Liver (tissue), 9 donors: ENCODE measurements around the gene GOLGA8R. TPM values are rescaled to one million over a fixed set of nuclear protein-coding genes. Genes with fewer than 3 reads are reported as not detected.
"Not testable (repeated sequence)": the region's sequence is repeated elsewhere in the genome, so short reads cannot be mapped to it uniquely, and the experiment has no call there.

ENCODE experiments used
- DNase-seq: peaks from one replicate; pipeline ENCODE4 v3.0.0-alpha.2; 2017; ENCODE audit warnings: low spot score
- H3K27ac ChIP-seq, 2 donors: one replicate each; pipeline ENCODE4 v1.7.0; 2013; ENCODE audit warnings: inconsistent platforms in 2 of 2, low read length in 2 of 2, control low read depth in 1 of 2, low read depth in 1 of 2, mild to moderate bottlenecking in 1 of 2
- H3K27me3 ChIP-seq, 4 donors: one replicate each; pipeline versions ENCODE4 v1.6.1 to v1.7.0; 2013; ENCODE audit warnings: low read length in 3 of 4, inconsistent platforms in 1 of 4, mild to moderate bottlenecking in 1 of 4, moderate library complexity in 1 of 4; ENCODE audit not compliant: control insufficient read depth in 4 of 4, insufficient read depth in 4 of 4
- H3K36me3 ChIP-seq, 4 donors: one replicate each; pipeline versions ENCODE4 v1.6.1 to v1.7.0; 2013; ENCODE audit warnings: low read length in 3 of 4, mild to moderate bottlenecking in 3 of 4, low read depth in 1 of 4, moderate library complexity in 1 of 4; ENCODE audit not compliant: control insufficient read depth in 4 of 4, insufficient read depth in 3 of 4
- H3K4me1 ChIP-seq, 4 donors: one replicate each; pipeline versions ENCODE4 v1.6.1 to v1.7.0; 2013; ENCODE audit warnings: low read length in 3 of 4, mild to moderate bottlenecking in 3 of 4, moderate library complexity in 1 of 4; ENCODE audit not compliant: control insufficient read depth in 4 of 4, insufficient read depth in 4 of 4
- H3K4me3 ChIP-seq, 3 donors: one replicate each; pipeline versions ENCODE4 v1.6.1 to v1.7.0; 2013; ENCODE audit warnings: low read length in 3 of 3, control low read depth in 1 of 3, low read depth in 1 of 3, mild to moderate bottlenecking in 1 of 3
- H3K9ac ChIP-seq, 2 donors: one replicate each; pipeline ENCODE4 v1.7.0; 2013; ENCODE audit warnings: low read length in 2 of 2, mild to moderate bottlenecking in 2 of 2, moderate library complexity in 2 of 2, control low read depth in 1 of 2, low read depth in 1 of 2
- H3K9me3 ChIP-seq, 4 donors: one replicate each; pipeline versions ENCODE4 v1.6.1 to v1.7.0; 2013; ENCODE audit warnings: low read length in 3 of 4; ENCODE audit not compliant: control insufficient read depth in 4 of 4
- WGBS: extraction: QIAGEN DNeasy Blood & Tissue Kit; methylation state at CpG from one replicate; pipeline ENCODE4 v1.1.7; 2013; 5-methylcytosine and 5-hydroxymethylcytosine counted together
- polyA plus RNA-seq, 2 donors: library from polyadenylated mRNA; stranded (reverse) in 1 of 2; unstranded in 1 of 2; fragments of 200-250 nt in 1 of 2; fragments of >200 nt in 1 of 2; fragmentation: Nextera tagmentation in 1 of 2; extraction: Ambion mirVana in 1 of 2; gene quantifications; one replicate each; pipeline versions ENCODE4 v1.2.1 to v1.2.3, GENCODE V29; 2013 to 2015
- total RNA-seq, 2 donors: library from RNA; depleted of rRNA; stranded (reverse); fragments of >200 nt; gene quantifications; one replicate each; pipeline ENCODE4 v1.2.3, GENCODE V29; 2014
- donor health status: healthy.
- donor health status: healthy.
- donor health status: healthy.
- donor health status: healthy.
- donor health status: healthy.

Gene GOLGA8R, protein sequence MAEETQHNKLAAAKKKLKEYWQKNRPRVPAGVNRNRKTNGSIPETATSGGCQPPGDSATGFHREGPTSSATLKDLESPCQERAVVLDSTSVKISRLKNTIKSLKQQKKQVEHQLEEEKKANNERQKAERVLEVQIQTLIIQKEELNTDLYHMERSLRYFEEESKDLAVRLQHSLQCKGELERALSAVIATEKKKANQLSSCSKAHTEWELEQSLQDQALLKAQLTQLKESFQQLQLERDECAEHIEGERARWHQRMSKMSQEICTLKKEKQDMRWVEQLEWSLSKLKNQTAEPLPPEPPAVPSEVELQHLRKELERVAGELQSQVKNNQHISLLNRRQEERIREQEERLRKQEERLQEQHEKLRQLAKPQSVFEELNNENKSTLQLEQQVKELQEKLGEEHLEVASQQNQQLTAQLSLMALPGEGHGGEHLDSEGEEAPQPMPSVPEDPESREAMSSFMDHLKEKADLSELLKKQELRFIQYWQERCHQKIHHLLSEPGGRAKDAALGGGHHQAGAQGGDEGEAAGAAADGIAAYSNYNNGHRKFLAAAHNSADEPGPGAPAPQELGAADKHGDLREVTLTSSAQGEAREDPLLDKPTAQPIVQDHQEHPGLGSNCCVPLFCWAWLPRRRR
- 1 to 10 TPM; 1.3 to 6.0 TPM for total RNA-seq
- polyA plus RNA-seq: under 1 TPM; 0.11 to 0.39 TPM

DNA sequence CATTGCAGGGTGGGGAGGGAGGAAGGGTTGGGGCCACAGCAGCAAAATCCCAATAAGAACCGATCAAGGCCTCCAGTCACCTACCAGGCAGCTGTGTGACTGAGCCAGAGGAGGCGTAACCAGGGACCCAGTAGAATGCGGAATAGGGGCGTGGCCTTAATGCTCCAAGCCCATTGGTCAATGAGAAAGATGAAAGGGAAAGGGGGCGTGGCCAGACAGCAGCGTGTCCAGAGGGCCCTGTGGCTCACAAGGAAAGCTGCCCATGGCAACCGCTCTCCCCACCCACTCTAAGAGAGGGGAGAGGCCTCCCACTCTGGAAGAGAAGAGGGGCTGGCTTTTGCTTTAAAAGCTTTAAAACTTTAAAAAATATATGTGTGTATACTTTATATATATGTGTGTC lies at the start of gene GOLGA8R:
TSS of gene GOLGA8R (minus strand) at position 101 of the 400 bp plus-strand sequence. CDS start at position 3, 98 bp downstream.
- H3K4me1 ChIP-seq, H3K9me3 ChIP-seq: not testable (repeated sequence)

DNA sequence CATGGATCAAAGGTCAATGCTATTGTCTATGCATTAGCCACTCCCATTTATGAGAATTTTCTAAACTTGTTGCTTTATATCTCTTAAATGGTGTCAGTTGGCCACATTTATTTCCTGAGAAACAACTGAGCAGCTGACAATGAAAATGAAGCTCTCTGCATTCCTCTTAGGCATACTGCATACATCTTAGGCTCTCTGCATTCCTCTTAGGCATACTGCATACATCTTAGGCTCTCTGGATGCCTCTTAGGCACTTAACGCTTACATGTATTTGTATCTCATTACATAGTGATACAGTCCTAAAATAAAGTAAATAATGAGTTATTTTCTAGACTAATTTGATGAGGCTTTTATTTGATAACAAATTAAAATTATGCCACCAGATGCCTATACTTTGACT lies 49.8 kb upstream of the GOLGA8R start:
- not testable (repeated sequence) for H3K4me1 ChIP-seq, H3K36me3 ChIP-seq, H3K27ac ChIP-seq, DNase-seq, H3K4me3 ChIP-seq, H3K9ac ChIP-seq, H3K27me3 ChIP-seq, H3K9me3 ChIP-seq
- no CpG with 5 or more reads among the region's 1 CpG for WGBS

More for the DNA sequence above, at the start of gene GOLGA8R:
- not testable (repeated sequence) for H3K27me3 ChIP-seq, H3K4me3 ChIP-seq, H3K27ac ChIP-seq, DNase-seq, H3K9ac ChIP-seq, H3K36me3 ChIP-seq
- WGBS: no CpG with 5 or more reads among the region's 7 CpGs

DNA sequence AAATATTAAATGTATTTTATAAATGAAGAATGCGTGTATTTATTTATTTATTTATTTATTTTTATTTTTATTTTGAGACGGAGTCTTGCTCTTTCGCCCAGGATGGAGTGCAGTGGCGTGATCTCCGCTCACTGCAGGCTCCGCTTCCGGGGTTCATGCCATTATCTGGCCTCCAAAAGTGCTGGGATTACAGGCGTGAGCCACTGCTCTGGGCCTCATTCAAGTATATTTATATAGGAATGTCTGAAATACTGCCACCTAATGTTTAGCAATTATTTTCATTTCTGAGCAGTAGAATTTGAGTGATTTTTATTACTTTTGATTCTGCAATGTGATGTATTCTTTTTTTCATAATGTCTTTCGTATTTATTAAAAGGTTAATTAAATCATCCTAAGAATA lies 48.1 kb upstream of the GOLGA8R start:
- WGBS: no CpG with 5 or more reads among the region's 9 CpGs
- H3K27me3 ChIP-seq: not testable (repeated sequence)

DNA sequence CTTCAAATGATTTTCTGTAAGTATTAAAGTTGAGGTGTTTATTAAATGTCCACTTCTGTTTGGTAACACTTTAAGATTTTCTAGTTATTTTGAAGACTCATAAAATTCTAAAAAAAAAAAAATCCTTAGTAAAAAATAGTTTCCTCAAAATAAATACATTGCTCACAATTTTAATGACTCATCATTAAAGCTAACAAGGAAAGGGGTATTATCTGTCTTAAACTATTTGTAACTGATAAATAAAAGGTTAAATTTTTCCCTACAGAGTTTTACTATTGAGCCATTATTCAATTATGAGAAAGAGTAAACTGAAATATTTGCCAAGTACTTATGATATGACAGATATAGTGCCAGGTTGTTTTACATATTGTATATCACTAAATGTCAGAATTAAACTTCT lies 38.6 kb upstream of the GOLGA8R start:
- not testable (repeated sequence) for H3K4me1 ChIP-seq, H3K27me3 ChIP-seq, DNase-seq

More for the DNA sequence above, 48.1 kb upstream of the GOLGA8R start:
- H3K9ac ChIP-seq, H3K4me3 ChIP-seq, H3K4me1 ChIP-seq, H3K36me3 ChIP-seq, H3K9me3 ChIP-seq, H3K27ac ChIP-seq, DNase-seq: not testable (repeated sequence)

DNA sequence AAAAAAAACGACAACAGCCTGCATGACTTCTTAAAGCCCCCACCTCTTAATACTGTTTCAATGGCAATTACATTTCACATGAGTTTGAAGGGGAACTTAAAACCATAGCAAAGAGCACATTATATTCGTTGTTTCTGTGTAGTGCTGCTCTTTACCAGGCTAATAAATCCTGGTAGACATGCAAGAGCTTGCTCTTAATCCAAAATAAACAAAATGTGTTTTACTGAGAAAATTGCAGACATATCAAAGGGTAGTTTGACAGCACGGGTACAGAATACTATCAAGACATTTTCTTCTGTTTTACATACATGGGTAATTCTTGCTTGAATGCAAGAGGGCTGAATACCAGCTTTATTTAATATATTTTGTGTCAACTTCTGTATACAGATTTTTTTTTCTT lies 24.3 kb upstream of the GOLGA8R start:
- 41% methylated on average over 2 of the region's 3 CpGs for WGBS
- not testable (repeated sequence) for H3K27ac ChIP-seq, DNase-seq, H3K4me1 ChIP-seq, H3K9me3 ChIP-seq, H3K4me3 ChIP-seq, H3K27me3 ChIP-seq, H3K36me3 ChIP-seq, H3K9ac ChIP-seq

More for the DNA sequence above, 38.6 kb upstream of the GOLGA8R start:
- H3K9me3 ChIP-seq, H3K4me3 ChIP-seq, H3K27ac ChIP-seq, H3K36me3 ChIP-seq, H3K9ac ChIP-seq: not testable (repeated sequence)

DNA sequence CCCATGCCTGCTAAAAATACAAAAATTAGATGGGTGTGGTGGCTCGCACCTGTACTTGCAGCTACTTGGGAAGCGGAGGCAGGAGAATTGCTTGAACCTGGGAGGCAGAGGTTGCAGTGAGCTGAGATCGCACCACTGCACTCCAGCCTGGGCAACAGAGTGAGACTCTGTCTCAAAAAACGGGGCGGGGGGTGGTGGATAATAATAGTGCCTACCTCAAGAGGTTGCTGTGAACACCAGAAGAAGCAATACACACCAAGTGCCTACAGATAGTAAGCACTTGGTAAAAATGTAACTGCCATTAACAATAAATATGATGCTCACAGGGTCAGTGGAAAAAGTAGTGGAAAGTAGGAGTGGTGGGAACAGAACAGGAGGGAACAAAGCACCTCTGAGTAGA lies 21.8 kb upstream of the GOLGA8R start:
- not testable (repeated sequence) for H3K27ac ChIP-seq, H3K9me3 ChIP-seq, H3K9ac ChIP-seq, H3K36me3 ChIP-seq, H3K4me1 ChIP-seq, H3K4me3 ChIP-seq, H3K27me3 ChIP-seq, DNase-seq
- 95% methylated on average over 3 of the region's 5 CpGs for WGBS

DNA sequence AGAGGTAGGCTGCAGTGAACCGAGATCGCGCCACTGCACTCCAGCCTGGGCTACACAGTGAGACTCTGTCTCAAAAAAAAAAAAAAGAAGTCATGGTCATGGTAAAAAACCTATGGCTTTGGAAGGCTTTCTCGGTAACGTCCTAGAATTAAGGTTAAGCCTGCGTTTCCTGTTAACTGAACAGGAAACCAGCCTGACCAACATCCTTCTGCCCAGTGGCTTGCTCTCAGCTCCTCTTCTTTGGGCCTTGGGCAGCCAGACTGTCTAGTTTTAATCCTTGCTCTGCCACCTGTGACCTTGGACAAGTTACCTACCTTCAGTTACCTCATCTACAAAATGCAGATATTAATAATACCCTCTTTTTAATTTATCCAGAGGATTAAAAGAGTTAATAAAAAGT lies 6.7 kb upstream of the GOLGA8R start:
- not testable (repeated sequence) for H3K27ac ChIP-seq, H3K9me3 ChIP-seq, H3K4me1 ChIP-seq, DNase-seq, H3K4me3 ChIP-seq, H3K27me3 ChIP-seq, H3K36me3 ChIP-seq, H3K9ac ChIP-seq
- WGBS: 86% methylated on average over 6 of the region's 6 CpGs

DNA sequence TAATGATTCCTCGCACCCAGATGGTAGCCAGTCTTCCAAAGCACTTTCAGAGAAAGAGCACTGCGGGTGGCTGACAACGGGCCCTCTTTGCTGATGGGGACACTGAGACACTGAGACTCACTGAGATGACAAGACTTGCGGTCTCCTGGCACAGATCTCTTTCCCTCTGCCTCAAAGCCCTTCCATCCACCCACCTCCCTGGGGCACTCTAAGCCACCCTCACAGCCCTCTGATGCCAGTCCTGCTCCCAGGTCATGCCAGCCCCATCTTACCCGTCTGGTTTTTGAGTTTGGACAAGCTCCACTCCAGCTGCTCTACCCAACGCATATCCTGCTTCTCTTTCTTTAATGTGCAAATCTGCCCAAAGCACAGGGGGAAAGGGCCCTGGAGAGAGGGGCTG lies 6.4 kb downstream of the GOLGA8R start:
- not testable (repeated sequence) for H3K27ac ChIP-seq, H3K9me3 ChIP-seq, H3K4me1 ChIP-seq, DNase-seq, H3K9ac ChIP-seq, H3K27me3 ChIP-seq, H3K4me3 ChIP-seq, H3K36me3 ChIP-seq
- WGBS: 92% methylated on average over 5 of the region's 6 CpGs
